Stomach (tissue), 9 donors: Measurements from ENCODE around the gene CELF5. TPM values are rescaled to one million over a fixed set of nuclear protein-coding genes. Genes with fewer than 3 reads are reported as not detected.

ENCODE experiments used
- DNase-seq, 2 donors: peaks; one replicate each; pipeline versions ENCODE4 v3.0.0 to v3.0.0-alpha.2; 2013 to 2019
- H3K27ac ChIP-seq, 5 donors: fragments of 200-600 bp in 4 of 5; sonication (generic) in 4 of 5; one replicate each; pipeline ENCODE4 v1.5.1; 2013 to 2019; ENCODE audit warnings: mild to moderate bottlenecking in 1 of 5, moderate library complexity in 1 of 5
- H3K27me3 ChIP-seq, 3 donors: fragments of 200-600 bp; sonication (generic); one replicate each; pipeline ENCODE4 v1.5.1; 2017 to 2019; ENCODE audit warnings: mixed run types in 1 of 3
- H3K36me3 ChIP-seq, 4 donors: fragments of 200-600 bp; sonication (generic); 1 replicate in 3 of 4; 2 replicates in 1 of 4; pipeline ENCODE4 v1.5.1; 2016 to 2019
- H3K4me1 ChIP-seq, 4 donors: fragments of 200-600 bp; sonication (generic); one replicate each; pipeline ENCODE4 v1.5.1; 2016 to 2019
- H3K4me3 ChIP-seq, 4 donors: fragments of 200-600 bp; sonication (generic) in 3 of 4; one replicate each; pipeline ENCODE4 v1.5.1; 2016 to 2019; ENCODE audit warnings: mild to moderate bottlenecking in 1 of 4
- H3K9me3 ChIP-seq, 4 donors: fragments of 200-600 bp; sonication (generic); one replicate each; pipeline ENCODE4 v1.5.1; 2016 to 2019
- CTCF ChIP-seq, 7 experiments: fragments of 450-650 bp in 4 of 7; fragments of 200-600 bp in 3 of 7; sonication (generic) in 3 of 7; IDR thresholded peaks; one replicate each; pipeline ENCODE4 v1.5.1; 2016 to 2019; ENCODE audit warnings: antibody characterized with exemption in 7 of 7, control low read depth in 2 of 7, mild to moderate bottlenecking in 1 of 7
- EP300 ChIP-seq: sonication (generic); formaldehyde crosslinking; IDR thresholded peaks from one replicate; pipeline ENCODE4 v1.6.1; 2017; ENCODE audit warnings: antibody characterized with exemption
- POLR2A ChIP-seq, 4 donors: fragments of 450-650 bp; IDR thresholded peaks; one replicate each; pipeline ENCODE4 v1.6.1; 2016; ENCODE audit warnings: antibody characterized with exemption in 4 of 4, control low read depth in 2 of 4, mild to moderate bottlenecking in 1 of 4, moderate library complexity in 1 of 4
- POLR2AphosphoS5 ChIP-seq, 3 donors: sonication (generic); formaldehyde crosslinking; IDR thresholded peaks; one replicate each; pipeline ENCODE4 v1.6.1; 2016; ENCODE audit warnings: antibody characterized with exemption in 3 of 3
- WGBS, 5 donors: extraction: QIAGEN DNeasy Blood & Tissue Kit in 3 of 5; methylation state at CpG; one replicate each; pipeline versions ENCODE4 v1.1.5 to v1.1.7; 2013 to 2018; 5-methylcytosine and 5-hydroxymethylcytosine counted together
- intact Hi-C: fragments of 100-400 bp; cut with DNase I; formaldehyde crosslinking; loops from one replicate; pipeline ENCODE4 v1.15.1; 2023; ENCODE audit warnings: low total_unique reads
- polyA plus RNA-seq, 3 donors: library from polyadenylated mRNA; stranded (reverse); fragments of 200-250 nt; gene quantifications; one replicate each; pipeline ENCODE4 v1.2.3, GENCODE V29; 2013
- total RNA-seq, 5 donors: library from RNA; depleted of rRNA; stranded (reverse); fragments of >200 nt; gene quantifications; one replicate each; pipeline versions ENCODE4 v1.1.0 to v1.2.3, GENCODE V29; 2014 to 2016
- donor health status: healthy with polysubstance abuse.
- donor health status: Bipolar disorder and iron deficiency.
- donor health status: healthy.

Gene CELF5
- total and polyA plus RNA-seq, 8 donors = 0.18 TPM; not detected in 6

GRCh38 chr19:3229888-3230496 is 5.5 kb downstream of the CELF5 start:
- WGBS, 5 donors = 83 to 88% (median 85%) methylated on average over 4 of the region's 4 CpGs
- H3K9me3 ChIP-seq = no peaks in the 10 kb centered on the region

GRCh38 chr19:3231288-3231687 is 6.8 kb downstream of the CELF5 start:
- 81 to 100% (median 94%) methylated on average over 1 of the region's 1 CpG for WGBS, 5 donors

More at GRCh38 chr19:3229888-3230496, 5.5 kb downstream of the CELF5 start:
- H3K36me3 ChIP-seq = no peaks in the 10 kb centered on the region
- no peak for DNase-seq
- H3K4me1 ChIP-seq = peaks cover 0 to 11% (median 3%) of the 10 kb centered on the region in 4 donors
- no peak for TF ChIP-seq POLR2AphosphoS5 (IDR thresholded peaks at IDR 0.05)
- TF ChIP-seq EP300 = no peak
- TF ChIP-seq POLR2A (IDR thresholded peaks at IDR 0.05) = no peak
- TF ChIP-seq CTCF (IDR thresholded peaks at IDR 0.05) = no peak
- H3K4me3 ChIP-seq = no peak overlapping the region
- H3K27ac ChIP-seq = no peak overlapping the region
- intact Hi-C loops = no loop called here
- H3K27me3 ChIP-seq = peaks cover 3 to 97% (median 43%) of the 10 kb centered on the region in 3 donors

GRCh38 chr19:3233116-3233515 is 8.7 kb downstream of the CELF5 start:
- no peak overlapping the region for H3K27ac ChIP-seq
- no peaks in the 10 kb centered on the region for H3K36me3 ChIP-seq
- intact Hi-C loops = no loop called here
- peaks cover 3 to 66% (median 16%) of the 10 kb centered on the region in 3 donors for H3K27me3 ChIP-seq
- no peak for DNase-seq
- no peak for TF ChIP-seq EP300
- no peak for TF ChIP-seq POLR2A (IDR thresholded peaks at IDR 0.05)
- no peak for TF ChIP-seq CTCF (IDR thresholded peaks at IDR 0.05)
- TF ChIP-seq POLR2AphosphoS5 (IDR thresholded peaks at IDR 0.05) = no peak
- H3K4me3 ChIP-seq = no peak overlapping the region
- H3K4me1 ChIP-seq = peaks cover 0 to 6% (median 0%) of the 10 kb centered on the region in 4 donors
- 62 to 76% (median 73%) methylated on average over 4 of the region's 4 CpGs for WGBS, 5 donors
- H3K9me3 ChIP-seq = no peaks in the 10 kb centered on the region

More at GRCh38 chr19:3231288-3231687, 6.8 kb downstream of the CELF5 start:
- Histone ChIP-seq H3K27ac (no peak overlapping the region), H3K4me3 (no peak overlapping the region), H3K27me3 (peaks cover 3 to 84% (median 30%) of the 10 kb centered on the region in 3 donors), H3K36me3 (no peaks in the 10 kb centered on the region), H3K9me3 (no peaks in the 10 kb centered on the region), H3K4me1 (peaks cover 0 to 6% (median 0%) of the 10 kb centered on the region in 4 donors)
- no peak for DNase-seq
- TF ChIP-seq POLR2A (IDR thresholded peaks at IDR 0.05) = no peak
- TF ChIP-seq CTCF (IDR thresholded peaks at IDR 0.05) = no peak
- no peak for TF ChIP-seq EP300
- TF ChIP-seq POLR2AphosphoS5 (IDR thresholded peaks at IDR 0.05) = no peak
- intact Hi-C loops = no loop called here

- intact Hi-C loops = no loop called here
- Histone ChIP-seq H3K27ac (no peak overlapping the region), H3K27me3 (peaks cover 0 to 59% (median 9%) of the 10 kb centered on the region in 3 donors), H3K9me3 (no peaks in the 10 kb centered on the region), H3K4me3 (no peak overlapping the region), H3K4me1 (no peaks in the 10 kb centered on the region), H3K36me3 (no peaks in the 10 kb centered on the region)
- WGBS, 5 donors = 57 to 83% (median 78%) methylated on average over 4 of the region's 4 CpGs
- TF ChIP-seq CTCF (IDR thresholded peaks at IDR 0.05) = no peak
- no peak for TF ChIP-seq POLR2AphosphoS5 (IDR thresholded peaks at IDR 0.05)
- TF ChIP-seq EP300 = no peak
- TF ChIP-seq POLR2A (IDR thresholded peaks at IDR 0.05) = no peak
- DNase-seq = no peak
Observed at GRCh38 chr19:3233831-3234230, 9.4 kb downstream of the CELF5 start.
